NCI-H146 treated with DMSO at 0.1 percent for 48 hours (cell line): ENCODE results near the gene GLDC.
"Not testable (repeated sequence)": the region's sequence is repeated elsewhere in the genome, so short reads cannot be mapped to it uniquely, and the experiment has no call there.

ENCODE experiments used
- DNase-seq: peaks from one replicate; lab custom pipeline; 2025; ENCODE audit not compliant: unreplicated experiment; lab: John Stamatoyannopoulos, UW

The GLDC gene

DNA sequence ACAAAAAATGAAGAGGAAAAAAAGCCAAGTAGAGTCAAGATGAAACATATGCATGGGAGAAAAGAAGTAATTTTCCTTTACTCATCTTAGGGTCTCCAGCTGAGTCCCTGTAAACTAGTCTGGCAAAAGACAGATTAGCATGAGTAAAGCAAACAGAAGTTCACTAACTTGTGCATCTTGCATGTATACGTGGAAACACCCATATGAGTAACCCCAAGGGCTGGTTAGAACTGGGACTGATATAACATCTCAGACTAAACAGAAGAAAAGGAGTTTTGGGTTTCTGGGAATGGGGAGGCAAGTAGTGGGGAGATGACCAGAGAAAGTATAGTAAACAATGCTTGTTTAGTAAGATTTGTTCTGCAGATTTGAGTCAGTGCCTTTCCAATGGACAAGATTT lies 20.1 kb upstream of the GLDC start:
- DNase-seq, result no peak

DNA sequence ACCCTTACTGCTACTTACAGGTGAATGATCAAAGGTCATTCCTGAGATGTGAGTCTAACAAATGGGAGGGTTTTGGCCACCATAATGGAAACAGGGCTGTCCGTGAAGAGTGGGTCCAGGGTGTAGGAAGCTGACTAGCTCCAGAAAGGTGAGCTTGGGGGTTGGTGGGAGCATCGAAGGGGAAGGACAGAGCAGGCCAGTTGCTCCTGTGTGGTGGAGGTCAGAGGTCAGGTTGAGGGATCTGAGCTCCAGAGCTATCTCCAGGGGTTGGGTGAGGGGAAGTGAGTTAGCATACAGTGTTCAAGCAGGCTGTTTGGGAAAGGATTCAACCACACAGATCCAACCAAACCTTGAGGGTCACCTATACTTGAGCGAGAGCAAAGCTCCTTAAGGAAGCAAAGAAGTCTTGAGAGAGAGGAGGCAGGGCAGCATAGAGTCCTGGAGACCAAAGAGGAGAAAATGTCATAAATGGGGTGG lies 18.7 kb upstream of the GLDC start:
- no peak for DNase-seq

DNA sequence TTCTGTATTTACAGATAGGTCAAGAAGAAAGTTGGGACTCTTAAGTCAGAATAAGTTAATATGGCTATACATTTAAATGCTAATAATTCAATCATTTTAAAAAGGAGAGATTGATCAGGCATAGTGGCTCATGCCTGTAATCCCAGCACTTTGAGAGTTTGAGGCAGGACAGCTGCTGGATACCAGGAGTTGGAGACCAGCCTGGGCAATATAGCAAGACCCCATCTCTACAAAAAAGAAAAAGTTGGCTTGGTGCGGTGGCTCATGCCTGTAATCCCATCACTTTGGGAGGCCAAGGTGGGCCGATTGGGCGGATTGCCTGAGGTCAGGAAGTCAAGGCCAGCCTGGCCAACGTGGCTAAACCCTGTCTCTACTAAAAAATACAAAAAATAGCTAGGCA lies 15.0 kb upstream of the GLDC start:
- no peak for DNase-seq

GRCh38 chr9:6658628-6659353 lies 13.3 kb upstream of the GLDC start:
- DNase-seq, result no peak

- DNase-seq, result no peak
These were observed 11.2 kb upstream of the GLDC start for GRCh38 chr9:6656614-6657300.

- DNase-seq, result no peak
These were observed 9.5 kb upstream of the GLDC start for GRCh38 chr9:6655036-6655435.

- DNase-seq, result no peak
These were observed 736 bp upstream of the GLDC start for GRCh38 chr9:6646293-6646636.

GRCh38 chr9:6645105-6645354 lies 499 bp downstream of the GLDC start:
- not testable (repeated sequence) for DNase-seq

GRCh38 chr9:6644346-6645104 lies 1.0 kb downstream of the GLDC start:
- DNase-seq, result no peak

DNA sequence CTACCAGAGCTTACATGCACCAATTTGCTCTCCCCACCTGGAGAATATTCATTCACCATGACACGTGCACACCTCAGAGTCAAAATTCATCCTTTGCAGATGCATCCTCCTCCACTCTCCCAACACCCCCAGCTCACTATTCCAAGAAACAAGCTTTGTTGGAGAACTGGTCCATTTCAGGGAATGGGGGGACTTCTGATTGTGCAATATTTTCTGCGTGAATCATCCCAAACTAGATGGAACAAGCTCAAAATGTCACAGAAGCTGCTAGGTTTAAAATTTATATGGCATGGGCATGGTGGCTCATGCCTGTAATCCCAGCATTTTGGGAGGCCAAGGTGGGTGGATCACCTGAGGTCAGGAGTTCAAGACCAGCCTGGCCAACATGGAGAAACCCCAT lies 3.6 kb downstream of the GLDC start:
- DNase-seq, result no peak

GRCh38 chr9:6641561-6641960 lies 4.0 kb downstream of the GLDC start:
- no peak for DNase-seq

DNA sequence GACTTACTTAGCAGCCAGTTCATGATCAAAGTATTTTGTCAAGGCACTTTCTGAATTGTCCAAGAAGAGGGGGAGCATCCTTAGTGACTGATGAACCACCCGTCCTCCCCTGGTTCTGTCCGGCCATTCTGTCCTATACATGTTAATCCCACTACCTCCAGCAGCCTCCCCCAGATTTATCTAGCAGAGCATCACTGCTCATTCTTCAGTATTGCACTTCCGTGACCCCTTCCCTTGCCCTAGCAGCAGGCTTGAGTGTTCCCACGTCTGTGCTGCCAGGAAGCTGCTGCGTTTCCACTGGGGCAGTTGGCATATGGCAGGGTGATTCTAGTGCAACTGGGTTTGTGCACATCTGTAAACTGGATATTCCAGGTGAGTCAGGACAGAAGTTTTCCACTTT lies 4.5 kb downstream of the GLDC start:
- DNase-seq, result no peak

DNA sequence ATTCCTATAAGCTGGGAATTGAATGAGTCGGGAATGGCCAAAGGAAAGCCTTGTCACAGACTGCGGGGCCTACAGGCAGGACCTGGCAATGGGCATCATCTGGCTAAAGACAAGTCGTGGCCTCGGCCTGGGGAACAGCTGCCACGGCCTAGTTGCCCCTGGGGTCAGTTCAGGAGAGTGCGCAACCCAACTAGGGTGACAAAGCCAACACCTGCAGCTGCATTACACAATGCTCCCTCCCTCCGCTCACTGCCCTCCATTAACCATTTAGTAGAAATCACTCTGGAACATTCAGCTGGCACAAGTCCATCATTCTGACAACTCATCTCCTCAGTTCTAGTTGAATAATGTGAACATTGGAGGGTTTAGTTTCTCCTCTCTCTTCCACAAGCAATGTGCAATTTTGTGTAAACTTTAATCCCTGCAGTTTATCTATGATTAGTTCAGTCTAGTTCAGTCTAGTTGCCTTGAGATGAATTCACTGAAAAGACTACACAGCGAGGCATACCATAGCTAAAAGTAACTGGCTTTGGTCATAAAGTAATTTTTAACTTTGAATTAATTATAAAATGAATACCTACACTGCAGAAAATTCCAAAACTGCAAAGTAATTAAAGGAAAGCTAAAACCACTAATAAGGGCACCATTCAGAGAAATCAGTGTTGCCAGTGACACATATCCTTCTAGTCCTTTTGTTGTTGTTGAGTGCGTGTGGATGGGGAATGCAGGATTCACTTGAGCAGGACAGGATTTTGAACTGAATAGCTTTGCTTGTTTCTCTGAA lies 5.1 kb downstream of the GLDC start:
- no peak for DNase-seq

DNA sequence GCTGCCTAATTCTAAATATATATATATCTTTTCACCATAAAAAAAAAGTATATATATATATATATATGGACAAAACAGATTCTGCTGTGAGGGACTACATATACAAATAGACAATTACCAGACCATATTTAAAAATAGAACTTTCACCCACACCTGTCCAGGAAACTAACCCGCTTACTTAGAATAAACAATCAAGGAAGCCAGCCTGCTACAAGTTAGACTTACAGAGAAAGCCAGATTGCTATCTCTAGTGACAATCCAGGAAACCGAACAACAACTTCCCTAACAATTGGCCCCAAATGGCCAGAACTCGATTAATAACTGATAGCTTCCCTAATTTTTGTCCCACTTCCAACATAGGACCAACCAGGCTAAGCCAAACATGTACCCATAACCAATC lies 5.9 kb downstream of the GLDC start:
- no peak for DNase-seq

- no peak for DNase-seq
These were observed 11.1 kb downstream of the GLDC start for GRCh38 chr9:6634444-6634843.

DNA sequence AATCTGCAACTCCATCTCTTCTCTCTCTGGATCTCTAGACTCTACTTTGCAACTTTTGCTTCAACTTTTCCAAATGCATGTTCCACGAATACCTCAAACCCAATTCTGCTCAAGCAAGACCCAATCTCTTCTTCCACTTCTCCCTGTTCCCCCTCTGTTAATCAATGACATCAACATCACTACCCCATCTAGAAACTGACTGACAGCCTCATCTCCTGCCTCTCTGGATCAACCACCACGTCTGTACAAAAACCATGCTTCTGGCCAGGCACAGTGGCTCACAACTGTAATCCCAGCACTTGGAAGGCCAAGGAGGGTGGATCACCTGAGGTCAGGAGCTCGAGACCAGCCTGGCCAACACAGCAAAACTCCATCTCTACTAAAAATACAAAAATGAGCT lies 12.2 kb downstream of the GLDC start:
- no peak for DNase-seq

DNA sequence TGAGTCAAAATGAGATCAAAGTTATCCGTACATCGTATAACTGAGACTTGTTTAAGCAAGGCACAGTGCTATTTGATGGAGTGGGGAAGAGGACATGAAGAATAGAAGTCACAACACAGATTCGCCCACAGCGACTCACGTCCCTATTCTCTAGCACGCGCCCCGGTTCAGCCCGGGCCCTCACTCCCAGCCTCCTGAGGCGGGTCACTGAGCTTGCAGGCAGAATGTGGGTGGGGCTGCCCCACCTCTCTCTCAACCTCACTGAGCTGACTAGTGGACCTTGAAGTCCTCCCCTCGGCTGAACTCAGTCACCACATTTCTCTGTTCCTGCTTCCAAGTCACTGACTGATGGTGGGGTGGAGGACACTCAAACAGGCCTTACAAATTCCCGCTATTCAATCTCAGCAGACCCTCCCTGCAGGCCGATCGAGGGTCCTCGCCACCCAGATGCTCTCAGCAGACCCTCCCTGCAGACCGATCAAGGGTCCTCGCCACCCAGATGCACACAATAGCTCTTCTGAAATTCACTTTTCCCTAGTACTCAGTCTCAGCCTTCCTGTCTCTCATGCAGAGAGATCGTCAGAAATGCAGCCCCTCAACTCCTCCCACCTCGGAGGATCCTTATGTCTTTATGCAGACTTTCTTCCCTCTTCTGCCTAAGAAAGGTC lies 12.9 kb downstream of the GLDC start:
- DNase-seq, result no peak

DNA sequence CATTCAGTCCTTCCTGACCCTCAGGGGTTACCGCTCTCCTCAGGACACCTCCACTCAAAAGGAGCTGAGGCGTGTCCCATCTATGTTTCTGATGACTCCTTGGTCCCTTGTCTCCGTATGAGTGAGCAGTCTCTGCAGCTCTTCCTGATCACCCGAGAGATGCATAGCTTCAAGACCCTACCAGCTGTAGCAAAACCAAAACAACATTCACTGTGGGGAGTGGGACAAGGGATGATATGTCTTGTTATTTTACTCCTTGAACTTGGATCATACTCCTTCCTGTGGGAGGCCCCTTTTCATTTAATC lies 14.4 kb downstream of the GLDC start:
- DNase-seq, result no peak

DNA sequence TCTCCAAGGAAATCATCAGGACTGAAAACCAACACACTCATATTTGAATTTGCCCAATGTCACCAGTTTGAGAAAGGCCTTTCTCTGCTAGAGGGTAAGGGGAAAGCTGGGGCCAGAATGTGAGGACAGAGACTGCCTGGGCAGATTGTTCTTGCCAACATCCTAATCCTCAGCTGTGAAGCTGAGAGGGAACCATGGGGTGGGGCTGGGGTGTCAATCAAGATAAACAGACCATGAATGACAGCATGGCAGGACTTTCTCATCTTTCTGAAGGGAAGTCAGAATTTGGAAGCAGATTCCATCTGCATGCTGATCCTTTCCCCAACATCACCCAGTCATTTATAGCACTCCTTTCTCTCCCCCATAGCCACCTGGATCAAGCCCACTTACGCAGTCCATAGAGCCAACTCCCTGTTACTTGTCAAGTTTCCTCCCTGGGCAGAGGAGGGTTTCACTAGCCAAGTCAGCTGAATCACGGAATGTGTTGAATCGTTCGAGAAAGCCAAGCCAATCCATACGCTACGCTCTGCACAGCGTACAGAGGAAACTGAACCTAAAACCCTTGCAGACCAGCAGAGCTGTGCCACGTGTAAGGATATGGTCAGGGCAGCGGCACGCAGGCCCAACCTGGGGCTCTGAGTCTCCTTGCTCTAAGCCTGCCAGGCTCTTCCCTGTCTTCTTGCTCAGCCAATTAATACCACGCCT lies 14.9 kb downstream of the GLDC start:
- no peak for DNase-seq

GRCh38 chr9:6628704-6629103 lies 16.8 kb downstream of the GLDC start:
- DNase-seq, result no peak

GRCh38 chr9:6625363-6625762 lies 20.2 kb downstream of the GLDC start:
- no peak for DNase-seq
